Sigmoid colon (tissue), 4 donors: ENCODE measurements around the gene YBX3.

ENCODE experiments used
- CTCF ChIP-seq, 4 experiments: fragments of 450-650 bp in 3 of 4; fragments of 200-600 bp in 1 of 4; IDR thresholded peaks; one replicate each; pipeline ENCODE4 v1.5.1; 2016 to 2019; ENCODE audit warnings: antibody characterized with exemption in 4 of 4, mild to moderate bottlenecking in 3 of 4, moderate library complexity in 2 of 4
- EP300 ChIP-seq, 4 donors: sonication (generic); formaldehyde crosslinking; IDR thresholded peaks; one replicate each; pipeline ENCODE4 v1.6.1; 2017; ENCODE audit warnings: antibody characterized with exemption in 4 of 4
- POLR2AphosphoS5 ChIP-seq, 4 donors: sonication (generic); formaldehyde crosslinking; IDR thresholded peaks; one replicate each; pipeline ENCODE4 v1.6.1; 2017; ENCODE audit warnings: antibody characterized with exemption in 4 of 4

GRCh38 chr12:10689146-10689545 lies 34.0 kb downstream of the YBX3 start:
- TF ChIP-seq EP300 (IDR thresholded peaks at IDR 0.05) (no peak), POLR2AphosphoS5 (IDR thresholded peaks at IDR 0.05) (no peak), CTCF (IDR thresholded peaks at IDR 0.05) (no peak)
